A172 (cell line): Measurements from ENCODE around the gene PPTC7. TPM values are rescaled to one million over a fixed set of nuclear protein-coding genes. Genes with fewer than 3 reads are reported as not detected.
"Not testable (repeated sequence)": the region's sequence is repeated elsewhere in the genome, so short reads cannot be mapped to it uniquely, and the experiment has no call there.

ENCODE experiments used
- DNase-seq: peaks from one replicate; pipeline ENCODE4 v3.0.0-alpha.2; 2015; ENCODE audit warnings: low spot score
- total RNA-seq: library from RNA; depleted of rRNA; stranded (reverse); fragments of >200 nt; shearing (Covaris generic); gene quantifications from 2 replicates; pipeline ENCODE4 v1.2.3, GENCODE V29; 2014

The PPTC7 gene
- total RNA-seq, 1 experiment from 2014 or later = 2.7 TPM

GRCh38 chr12:110585231-110585799 lies 2.2 kb upstream of the PPTC7 start:
- peak; percentile 17 for DNase-seq

GRCh38 chr12:110582276-110583136 lies 612 bp downstream of the PPTC7 start:
- DNase-seq = peak; percentile 21

- DNase-seq = no peak
Measured at GRCh38 chr12:110581931-110582275, 1.2 kb downstream of the PPTC7 start.

GRCh38 chr12:110579535-110580253 lies 3.4 kb downstream of the PPTC7 start:
- no peak for DNase-seq

- DNase-seq = no peak
Measured at GRCh38 chr12:110578694-110579534, 4.2 kb downstream of the PPTC7 start.

GRCh38 chr12:110577864-110578693 lies 5.0 kb downstream of the PPTC7 start:
- DNase-seq = peak; percentile 80

GRCh38 chr12:110576504-110576903 lies 6.6 kb downstream of the PPTC7 start:
- DNase-seq = no peak

- DNase-seq = no peak
Measured at GRCh38 chr12:110575326-110575725, 7.8 kb downstream of the PPTC7 start.

GRCh38 chr12:110574717-110575230 lies 8.3 kb downstream of the PPTC7 start:
- DNase-seq = not testable (repeated sequence)

GRCh38 chr12:110574044-110574443 lies 9.1 kb downstream of the PPTC7 start:
- no peak for DNase-seq

GRCh38 chr12:110570798-110571197 lies 12.3 kb downstream of the PPTC7 start:
- not testable (repeated sequence) for DNase-seq

- not testable (repeated sequence) for DNase-seq
Measured at GRCh38 chr12:110569838-110570237, 13.3 kb downstream of the PPTC7 start.

- DNase-seq = no peak
Measured at GRCh38 chr12:110568752-110569151, 14.4 kb downstream of the PPTC7 start.

- DNase-seq = no peak
Measured at GRCh38 chr12:110566993-110567392, 16.1 kb downstream of the PPTC7 start.

- no peak for DNase-seq
Measured at GRCh38 chr12:110565894-110566871, 16.9 kb downstream of the PPTC7 start.

GRCh38 chr12:110564471-110564991 lies 18.6 kb downstream of the PPTC7 start:
- no peak for DNase-seq

GRCh38 chr12:110563702-110564470 lies 19.2 kb downstream of the PPTC7 start:
- no peak for DNase-seq

- not testable (repeated sequence) for DNase-seq
Measured at GRCh38 chr12:110562386-110562785, 20.7 kb downstream of the PPTC7 start.
